NCI-H1417 treated with DMSO at 0.1 percent for 48 hours (cell line): ENCODE data around the gene KCNQ2.
"Not testable (repeated sequence)": the region's sequence is repeated elsewhere in the genome, so short reads cannot be mapped to it uniquely, and the experiment has no call there.

Experiments used
- DNase-seq: peaks from one replicate; lab custom pipeline; 2025; lab: John Stamatoyannopoulos, UW

KCNQ2 gene

DNA sequence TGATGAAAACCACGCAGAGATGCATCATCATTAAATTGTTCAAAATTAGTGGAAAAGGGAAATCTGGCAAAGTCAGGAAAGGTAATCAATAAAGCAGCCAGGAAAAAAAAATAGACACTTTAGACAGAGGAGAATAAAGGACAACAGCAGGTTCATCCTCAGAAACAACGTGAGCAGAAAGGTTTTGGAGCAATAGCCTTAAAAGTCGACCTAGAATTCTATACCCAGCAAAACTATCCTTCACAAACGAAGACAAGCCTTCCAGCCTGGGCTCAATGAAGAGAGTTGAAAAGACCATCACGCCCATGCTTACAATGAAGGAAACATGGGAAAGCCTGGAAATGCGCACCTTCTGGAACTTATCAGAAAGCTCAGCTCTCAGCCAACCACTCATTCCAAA, 86.6 kb downstream of the KCNQ2 start:
- no peak for DNase-seq

DNA sequence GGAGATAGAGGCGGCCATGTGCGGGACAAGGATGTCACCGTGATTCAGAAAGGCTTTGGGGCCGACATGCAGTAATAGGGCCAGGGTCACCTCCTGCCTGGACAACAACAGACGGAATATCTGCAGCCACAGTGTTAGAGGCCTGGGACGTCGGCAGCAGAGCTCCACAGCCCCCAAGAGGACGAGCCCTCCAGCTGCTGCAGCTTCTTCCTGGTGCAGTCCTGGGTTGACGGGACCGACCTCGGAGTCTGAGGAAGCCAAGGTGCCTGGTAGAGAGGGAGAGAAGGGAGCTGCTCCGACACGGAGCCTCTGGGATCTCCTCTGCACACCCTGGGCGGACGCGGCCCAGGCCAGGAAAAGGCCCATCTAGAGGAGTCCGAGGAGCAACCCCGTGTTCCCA, 88.1 kb downstream of the KCNQ2 start:
- no peak for DNase-seq

- DNase-seq, result no peak
These were observed 88.9 kb downstream of the KCNQ2 start for GRCh38 chr20:63383556-63383955.

GRCh38 chr20:63382551-63383300, 89.7 kb downstream of the KCNQ2 start:
- no peak for DNase-seq

GRCh38 chr20:63381781-63382431, 90.5 kb downstream of the KCNQ2 start:
- DNase-seq, result no peak

DNA sequence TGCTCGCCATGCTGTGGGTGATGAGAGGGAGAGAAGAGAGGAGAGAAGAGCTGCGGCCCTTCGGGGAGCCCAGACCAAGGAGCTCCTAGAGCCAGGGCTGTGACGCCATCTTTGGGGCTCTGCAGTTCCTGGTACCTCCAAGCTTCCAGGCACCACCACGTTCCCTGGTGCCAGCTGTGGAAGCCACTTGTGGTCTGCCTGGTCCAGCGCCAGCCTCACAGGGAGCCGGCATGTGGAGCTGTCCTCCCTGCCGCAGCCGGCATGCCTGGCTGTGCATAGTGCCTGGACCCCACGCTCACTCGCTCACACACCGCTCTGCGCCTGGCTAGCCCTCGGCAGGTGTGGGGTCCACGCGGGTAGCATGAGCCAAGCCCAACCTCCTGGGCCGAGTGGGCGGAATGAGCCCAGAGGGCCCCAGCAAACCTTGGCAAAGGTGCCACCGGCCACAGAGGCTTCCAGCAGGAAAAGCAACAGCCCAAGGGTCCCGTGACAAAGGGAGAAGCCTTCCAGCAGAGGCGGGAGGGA, 92.0 kb downstream of the KCNQ2 start:
- no peak for DNase-seq

DNA sequence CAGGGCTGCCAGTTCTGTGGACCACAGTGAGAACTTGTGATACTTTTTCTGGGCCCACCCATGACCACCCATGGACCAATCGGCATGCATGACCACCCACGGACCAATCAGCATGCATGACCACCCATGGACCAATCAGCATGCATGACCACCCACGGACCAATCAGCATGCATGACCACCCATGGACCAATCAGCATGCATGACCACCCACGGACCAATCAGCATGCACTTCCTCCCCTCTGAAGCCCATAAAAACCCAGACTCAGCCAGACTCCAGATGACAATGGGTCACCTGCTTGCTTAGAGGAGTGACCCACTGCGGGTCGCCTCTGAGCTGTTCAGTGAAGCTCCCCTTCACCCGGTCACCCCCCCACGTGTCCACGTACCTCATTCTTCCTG, 92.6 kb downstream of the KCNQ2 start:
- not testable (repeated sequence) for DNase-seq

DNA sequence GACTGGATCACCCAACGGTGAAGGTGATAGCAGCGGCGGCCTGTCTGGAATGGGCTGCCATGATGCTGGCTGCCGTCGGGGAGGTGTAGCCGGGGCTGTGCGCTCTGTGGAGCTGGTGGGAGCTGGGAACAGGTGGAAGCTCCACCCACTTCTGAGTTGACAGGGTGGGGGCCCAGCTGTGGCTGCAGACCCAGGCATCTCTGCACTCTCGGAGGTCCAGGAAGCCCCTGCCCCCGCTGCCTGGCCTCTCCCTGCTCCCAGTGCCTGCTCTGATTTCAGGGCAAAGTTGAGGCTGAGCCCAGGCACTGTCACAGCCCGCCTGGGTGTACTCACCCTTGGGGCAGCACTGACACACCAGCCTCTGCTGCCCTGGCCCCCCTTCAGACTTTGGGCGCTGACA, 93.2 kb downstream of the KCNQ2 start:
- no peak for DNase-seq

DNA sequence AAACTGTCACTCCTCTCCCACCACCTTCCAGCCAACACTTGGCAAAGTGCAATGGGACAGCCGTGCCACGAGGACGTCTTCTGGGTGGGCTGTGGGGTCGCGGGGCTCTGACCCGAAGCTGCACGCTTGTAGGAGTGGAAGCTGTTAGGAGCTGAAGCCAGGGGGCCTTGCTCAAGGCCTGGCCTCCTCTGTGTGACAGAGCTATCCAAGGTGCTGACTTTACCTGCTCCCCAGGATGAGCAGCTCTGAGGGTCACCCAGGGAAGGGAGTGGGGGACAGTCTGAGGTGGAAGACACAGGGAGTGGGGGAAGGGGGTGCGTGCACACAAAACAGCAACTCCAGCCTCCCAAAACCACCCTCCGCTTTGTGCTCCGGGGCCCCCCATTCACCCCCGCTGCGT, 93.8 kb downstream of the KCNQ2 start:
- no peak for DNase-seq

DNA sequence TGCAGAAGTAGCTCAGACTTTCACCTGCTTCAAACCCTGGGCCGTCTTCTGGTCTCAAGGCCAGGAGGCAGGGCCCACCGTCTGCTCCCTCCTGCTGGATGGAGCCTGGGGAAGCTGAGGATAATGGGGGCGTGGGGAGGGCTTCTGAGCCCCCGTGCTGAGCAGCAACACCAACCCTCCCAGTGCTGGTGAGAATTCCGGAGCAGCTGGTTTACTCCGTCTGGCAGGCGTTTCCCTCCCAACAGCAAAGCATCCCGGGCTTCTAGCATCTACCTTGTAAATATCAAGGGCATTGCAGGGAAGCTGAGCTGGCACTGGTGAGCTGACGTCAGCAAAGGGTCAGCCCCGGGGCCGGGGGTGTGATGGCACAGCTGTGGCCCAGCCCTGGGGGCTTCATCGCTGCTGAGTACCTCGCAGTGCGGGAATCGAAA, 94.5 kb downstream of the KCNQ2 start:
- no peak for DNase-seq

DNA sequence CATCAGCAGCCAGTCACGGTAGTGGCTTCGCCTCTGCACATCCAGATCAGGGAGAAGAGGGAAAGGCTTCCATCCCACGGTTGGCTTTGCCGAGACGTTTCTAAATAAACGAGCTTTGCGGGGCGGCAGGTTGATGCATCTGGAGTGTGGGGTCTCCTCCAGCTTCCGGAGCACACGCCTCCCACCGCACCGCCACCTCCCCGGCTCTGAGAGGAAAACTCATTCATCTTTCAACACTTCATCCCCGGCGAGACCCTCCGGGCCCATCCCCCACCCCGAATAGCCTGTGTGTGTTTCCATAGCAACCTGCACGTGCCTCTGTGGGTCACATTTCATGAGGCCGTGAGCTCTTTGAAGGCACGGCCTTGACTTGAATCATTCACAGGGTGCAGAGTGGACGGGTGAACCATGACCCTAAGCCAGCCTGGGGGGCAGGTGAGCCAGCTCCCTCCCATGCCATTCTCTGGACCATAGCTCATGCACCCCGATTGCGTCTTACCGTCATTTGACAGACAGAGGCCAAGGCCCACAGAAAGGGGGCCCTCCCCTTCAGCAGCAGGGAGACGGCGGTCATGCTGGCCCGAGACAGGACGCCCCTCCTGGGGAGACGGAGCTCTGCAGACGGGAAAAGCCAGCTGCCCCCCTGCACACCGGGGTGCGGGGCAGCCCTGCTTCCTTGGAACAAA, 95.1 kb downstream of the KCNQ2 start:
- DNase-seq, result no peak

GRCh38 chr20:63376283-63377250, 95.9 kb downstream of the KCNQ2 start:
- no peak for DNase-seq

DNA sequence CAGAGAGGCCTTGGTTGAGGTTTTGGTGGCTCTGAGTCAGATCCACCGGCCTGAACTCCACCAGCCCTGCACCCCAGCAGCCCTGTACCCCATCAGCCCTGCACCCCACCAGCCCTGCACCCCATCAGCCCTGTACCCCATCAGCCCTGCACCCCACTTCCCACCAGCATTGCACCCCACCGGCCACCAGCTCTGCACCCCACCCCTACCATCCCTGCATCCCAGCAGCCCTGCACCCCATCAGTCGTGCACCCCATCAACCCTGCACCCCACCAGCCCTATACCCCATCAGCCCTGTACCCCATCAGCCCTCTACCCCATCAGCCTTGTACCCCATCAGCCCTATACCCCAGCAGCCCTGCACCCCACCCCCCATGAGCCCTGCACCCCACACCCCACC, 97.0 kb downstream of the KCNQ2 start:
- DNase-seq, result no peak

DNA sequence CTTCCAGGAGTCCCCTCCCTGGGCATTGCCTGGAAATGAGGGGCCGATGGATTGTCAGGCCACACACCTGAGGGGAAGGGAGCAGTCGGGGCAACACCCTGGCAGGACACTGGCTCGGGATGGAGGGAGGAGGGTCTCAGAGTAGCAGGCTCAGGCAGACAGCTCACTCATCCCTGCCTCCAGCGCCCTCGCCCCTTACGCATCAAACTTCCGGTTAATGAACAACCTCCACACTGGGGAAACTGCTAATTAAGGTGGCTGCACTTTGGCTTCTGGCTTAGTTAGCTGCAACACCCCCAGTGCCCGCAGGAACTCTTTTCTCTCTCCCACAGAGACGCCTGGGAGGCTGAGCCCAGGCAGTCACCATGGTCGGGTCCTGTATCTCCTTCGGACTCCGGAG, 98.0 kb downstream of the KCNQ2 start:
- DNase-seq, result no peak

DNA sequence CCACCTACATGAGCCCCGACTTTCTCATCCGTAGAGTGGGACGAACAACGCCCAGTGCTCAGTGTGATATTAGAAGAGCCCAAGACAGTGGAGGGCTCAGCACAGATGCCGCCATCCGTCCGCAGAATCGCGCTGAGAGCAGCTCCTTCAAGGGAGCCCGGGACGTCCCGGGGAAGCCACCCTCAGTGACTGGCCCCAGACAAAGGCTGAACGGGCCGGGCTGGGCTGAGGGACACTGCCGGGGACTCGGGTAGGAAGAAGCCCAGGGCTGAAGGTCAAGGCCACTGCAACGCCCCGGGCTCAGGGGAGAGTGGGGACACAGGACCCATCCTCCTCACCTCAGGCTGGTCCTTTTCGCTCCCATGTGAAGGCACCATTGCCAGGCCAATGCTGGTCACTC, 98.5 kb downstream of the KCNQ2 start:
- DNase-seq, result no peak

DNA sequence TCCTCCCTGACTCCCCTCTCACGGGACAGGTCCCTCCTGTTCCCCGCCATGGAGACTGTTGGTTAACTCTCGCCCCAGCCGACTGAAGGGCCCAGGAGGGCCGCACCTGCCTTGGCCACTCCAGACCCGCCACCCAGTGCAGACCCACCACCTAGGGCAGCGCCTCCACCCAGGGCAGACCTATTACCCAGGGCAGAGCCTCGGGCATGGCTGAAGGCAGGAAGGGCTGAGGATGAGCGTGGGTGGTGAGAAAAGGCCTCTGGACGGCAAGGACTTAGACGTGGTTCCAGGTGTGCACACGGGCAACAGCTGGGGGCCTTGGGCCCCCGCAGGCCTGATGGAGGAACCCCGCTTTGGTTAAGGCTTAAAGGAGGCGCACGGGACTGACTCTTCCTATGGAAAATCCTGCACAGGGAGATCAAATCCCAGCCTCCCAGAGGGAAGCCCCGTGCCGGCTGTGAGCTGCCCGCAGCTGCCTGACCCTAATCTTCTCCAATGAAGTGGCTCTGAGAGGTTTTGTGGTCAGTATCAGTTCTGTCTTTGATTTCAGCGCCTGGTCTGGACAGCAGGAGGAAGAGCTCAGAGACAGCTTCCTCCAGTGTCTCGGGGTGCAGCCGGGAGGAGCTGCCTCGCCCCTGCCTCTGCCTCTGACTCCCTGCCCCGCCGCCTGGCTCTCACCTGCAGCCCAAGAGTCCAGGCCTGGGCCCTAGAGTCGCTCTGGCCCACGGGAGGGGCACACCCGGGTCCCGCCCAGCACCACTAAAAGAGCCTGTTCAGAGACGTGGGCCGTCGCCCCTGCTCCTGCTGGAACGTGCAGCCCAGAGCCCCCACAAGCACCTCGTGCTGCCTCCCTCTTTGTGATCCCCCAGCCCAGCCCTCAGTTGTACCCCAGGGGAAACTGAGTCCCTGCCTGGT, 99.2 kb downstream of the KCNQ2 start:
- DNase-seq, result no peak

- DNase-seq, result no peak
These were observed 101.1 kb downstream of the KCNQ2 start for GRCh38 chr20:63371291-63371865.

- no peak for DNase-seq
These were observed 101.8 kb downstream of the KCNQ2 start for GRCh38 chr20:63370618-63371187.

GRCh38 chr20:63369724-63370617, 102.5 kb downstream of the KCNQ2 start:
- no peak for DNase-seq
